ENCODE data around the gene WDR7. TPM values are rescaled to one million over a fixed set of nuclear protein-coding genes. Genes with fewer than 3 reads are reported as not detected.

The WDR7 gene
- total and polyA plus RNA-seq, 10 of the 15 experiments (the other 5 are each of a cell fraction or from before 2014, with no cell fraction given): 2.8 to 16.5 (median 11.7) TPM

GRCh38 chr18:56711708-56712445 is 60.7 kb downstream of the WDR7 start:
- ChIA-PET RAD21 (ENCODE audit: unreplicated experiment) (interaction anchor here (0.8 to 3.7 kb wide), 3 partner anchors 10 to 64 kb away, joined by 3 to 18 read pairs (median 3); no protein-coding TSS in a partner anchor), SMC1A (ENCODE audit: uncharacterized antibody, unreplicated experiment) (interaction anchor here (0.9 to 2.7 kb wide), 3 partner anchors 9 to 64 kb away, joined by 4 to 15 read pairs (median 7); no protein-coding TSS in a partner anchor), POLR2A (no interaction called here), CTCF (interaction anchor here (0.6 to 5.7 kb wide), 5 partner anchors 9 to 146 kb away, joined by 3 to 69 read pairs (median 3); partner anchors contain the start of gene WDR7)
- H3K79me2 ChIP-seq (ENCODE audit: control insufficient read depth, insufficient read depth, low read length): no peaks in the 10 kb centered on the region
- in situ Hi-C loops (cut with MboI): no loop called here
- no peak overlapping the region for H3K27ac ChIP-seq (ENCODE audit: control insufficient read depth, insufficient read depth)
- 100% methylated on average over 2 of the region's 2 CpGs for WGBS (ENCODE audit: insufficient coverage, insufficient replicate concordance, low lambda C conversion rate, missing lambda C conversion rate)
- no peaks in the 10 kb centered on the region for H4K20me1 ChIP-seq (ENCODE audit: control insufficient read depth, insufficient read depth)
- FAIRE-seq: no peak
- no peak overlapping the region for H2AFZ ChIP-seq (ENCODE audit: control insufficient read depth, low read depth, low read length)
- BruUV-seq (replicated peaks): no TSS peak
- no peaks in the 10 kb centered on the region for H3K9me3 ChIP-seq (replicated peaks; ENCODE audit: control insufficient read depth, insufficient read depth, low read length)
- H3K9ac ChIP-seq (ENCODE audit: control insufficient read depth, insufficient read depth, low read length): no peak overlapping the region
- DNase-seq (ENCODE audit: low read depth, low spot score): no peak
- intact Hi-C loops (cut with micrococcal nuclease; ENCODE audit: unreplicated experiment): no loop called here
- H3K4me3 ChIP-seq: no peak overlapping the region
- no peaks in the 10 kb centered on the region for H3K36me3 ChIP-seq (ENCODE audit: control insufficient read depth in 2 of 2, insufficient read depth in 2 of 2, low read length in 1 of 2)
- H3K4me1 ChIP-seq (ENCODE audit: control insufficient read depth, insufficient read depth, low read length): peaks cover 3% of the 10 kb centered on the region; the same call in 1 of the 2 replicates
- ATAC-seq: no peak
- no peaks in the 10 kb centered on the region for H3K27me3 ChIP-seq (replicated peaks in 1 of 2; ENCODE audit: control insufficient read depth in 2 of 2, insufficient read depth in 2 of 2, low read length in 1 of 2)
- no peak overlapping the region for H3K4me2 ChIP-seq (ENCODE audit: control insufficient read depth, insufficient read depth)
- TF ChIP-seq BCL3 (IDR thresholded peaks at IDR 0.05; ENCODE audit: borderline replicate concordance, insufficient read depth, low read depth, low read length, poor library complexity, severe bottlenecking): no peak
- no peak for TF ChIP-seq EGR1 (IDR thresholded peaks at IDR 0.05; ENCODE audit: borderline replicate concordance in 1 of 2, low read depth in 2 of 2, low read length in 2 of 2)
- no peak for TF ChIP-seq SRF (IDR thresholded peaks at IDR 0.05; ENCODE audit: low read depth in 2 of 2, low read length in 2 of 2)
- TF ChIP-seq CEBPB (IDR thresholded peaks at IDR 0.05; ENCODE audit: borderline replicate concordance in 1 of 2, low read depth in 2 of 2, low read length in 2 of 2): no peak
- no peak for TF ChIP-seq MTA2 (IDR thresholded peaks at IDR 0.05; ENCODE audit: low read depth)
- TF ChIP-seq YY1 (IDR thresholded peaks at IDR 0.05; ENCODE audit: low read depth, low read length): no peak
- TF ChIP-seq USF2 (IDR thresholded peaks at IDR 0.05; ENCODE audit: borderline replicate concordance, low read depth, low read length): no peak
- TF ChIP-seq, protein P1, sequence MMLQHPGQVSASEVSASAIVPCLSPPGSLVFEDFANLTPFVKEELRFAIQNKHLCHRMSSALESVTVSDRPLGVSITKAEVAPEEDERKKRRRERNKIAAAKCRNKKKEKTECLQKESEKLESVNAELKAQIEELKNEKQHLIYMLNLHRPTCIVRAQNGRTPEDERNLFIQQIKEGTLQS (IDR thresholded peaks at IDR 0.05; ENCODE audit: borderline replicate concordance, extremely low read depth, low read depth, low read length): no peak
- TF ChIP-seq, protein P2, sequence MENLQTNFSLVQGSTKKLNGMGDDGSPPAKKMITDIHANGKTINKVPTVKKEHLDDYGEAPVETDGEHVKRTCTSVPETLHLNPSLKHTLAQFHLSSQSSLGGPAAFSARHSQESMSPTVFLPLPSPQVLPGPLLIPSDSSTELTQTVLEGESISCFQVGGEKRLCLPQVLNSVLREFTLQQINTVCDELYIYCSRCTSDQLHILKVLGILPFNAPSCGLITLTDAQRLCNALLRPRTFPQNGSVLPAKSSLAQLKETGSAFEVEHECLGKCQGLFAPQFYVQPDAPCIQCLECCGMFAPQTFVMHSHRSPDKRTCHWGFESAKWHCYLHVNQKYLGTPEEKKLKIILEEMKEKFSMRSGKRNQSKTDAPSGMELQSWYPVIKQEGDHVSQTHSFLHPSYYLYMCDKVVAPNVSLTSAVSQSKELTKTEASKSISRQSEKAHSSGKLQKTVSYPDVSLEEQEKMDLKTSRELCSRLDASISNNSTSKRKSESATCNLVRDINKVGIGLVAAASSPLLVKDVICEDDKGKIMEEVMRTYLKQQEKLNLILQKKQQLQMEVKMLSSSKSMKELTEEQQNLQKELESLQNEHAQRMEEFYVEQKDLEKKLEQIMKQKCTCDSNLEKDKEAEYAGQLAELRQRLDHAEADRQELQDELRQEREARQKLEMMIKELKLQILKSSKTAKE (IDR thresholded peaks at IDR 0.05; ENCODE audit: low read depth, poor library complexity, severe bottlenecking): no peak
- TF ChIP-seq POLR2AphosphoS2 (IDR thresholded peaks at IDR 0.05; ENCODE audit: low read depth, low read length): no peak
- TF ChIP-seq TARDBP (IDR thresholded peaks at IDR 0.05; ENCODE audit: borderline replicate concordance): no peak
- no peak for TF ChIP-seq POU2F2 (IDR thresholded peaks at IDR 0.05; ENCODE audit: borderline replicate concordance, low read depth, low read length)
- no peak for TF ChIP-seq WRNIP1 (IDR thresholded peaks at IDR 0.05; ENCODE audit: borderline replicate concordance, low read depth, low read length)
- TF ChIP-seq ELK1 (IDR thresholded peaks at IDR 0.05; ENCODE audit: low read depth, low read length): no peak
- no peak for TF ChIP-seq ZNF24 (IDR thresholded peaks at IDR 0.05)
